Measurements from ENCODE around the gene HIRA. TPM values are rescaled to one million over a fixed set of nuclear protein-coding genes. Genes with fewer than 3 reads are reported as not detected.

HIRA gene
- polyA plus RNA-seq (2011; rRNA removed) (13.6 and 17.1 TPM in 2 replicates), polyA minus RNA-seq (2011; rRNA and poly(A)+ RNA removed) (15.7 and 16.9 TPM in 2 replicates)

GRCh38 chr22:19431649-19432132 is at the start of gene HIRA:
HIRA (minus strand) TSS chr22:19431733; CDS start chr22:19431476, 257 bp downstream.
- Histone ChIP-seq H3K36me3 (ENCODE audit: control insufficient read depth, insufficient read depth, low read length) (peaks cover 8% of the 10 kb centered on the region; the same call in 1 of the 2 replicates), H3K4me3 (ENCODE audit: low read depth, low read length) (peak within 1 kb of the TSS; percentile 86), H3K27me3 (ENCODE audit: control insufficient read depth, insufficient read depth, low read length) (no peaks in the 10 kb centered on the region)
- POLR2A ChIA-PET, result no interaction called here
- TF ChIP-seq CTCF (IDR thresholded peaks at IDR 0.05; ENCODE audit: insufficient read depth, low read depth, low read length), result no peak
- CTCF ChIA-PET, result interaction anchor here (1.4 kb wide), 1 partner anchor 198 kb away, joined by 3 read pairs; no protein-coding TSS in a partner anchor
- no peak for DNase-seq (ENCODE audit: low read depth)

- DNase-seq (ENCODE audit: low read depth), result no peak
- CTCF ChIA-PET, result interaction anchor here (1.2 kb wide), 1 partner anchor 13 kb away, joined by 3 read pairs; no protein-coding TSS in a partner anchor
- POLR2A ChIA-PET, result no interaction called here
- H3K36me3 ChIP-seq (ENCODE audit: control insufficient read depth, insufficient read depth, low read length), result no peaks in the 10 kb centered on the region
- no peak overlapping the region for H3K4me3 ChIP-seq (ENCODE audit: low read depth, low read length)
- TF ChIP-seq CTCF (IDR thresholded peaks at IDR 0.05; ENCODE audit: insufficient read depth, low read depth, low read length), result no peak
- no peaks in the 10 kb centered on the region for H3K27me3 ChIP-seq (ENCODE audit: control insufficient read depth, insufficient read depth, low read length)
Measured at GRCh38 chr22:19480789-19481188, 49.3 kb upstream of the HIRA start.

GRCh38 chr22:19480173-19480568 is 48.6 kb upstream of the HIRA start:
- DNase-seq (ENCODE audit: low read depth), result no peak
- ChIA-PET CTCF (interaction anchor here (0.9 to 1.2 kb wide), 2 partner anchors 13 to 334 kb away, joined by 3 read pairs; no protein-coding TSS in a partner anchor), POLR2A (interaction anchor here (0.9 kb wide), 1 partner anchor 12 kb away, joined by 4 read pairs; no protein-coding TSS in a partner anchor)
- no peaks in the 10 kb centered on the region for H3K36me3 ChIP-seq (ENCODE audit: control insufficient read depth, insufficient read depth, low read length)
- TF ChIP-seq CTCF (IDR thresholded peaks at IDR 0.05; ENCODE audit: insufficient read depth, low read depth, low read length), result no peak
- H3K4me3 ChIP-seq (ENCODE audit: low read depth, low read length), result peak overlapping the region; percentile 63
- no peaks in the 10 kb centered on the region for H3K27me3 ChIP-seq (ENCODE audit: control insufficient read depth, insufficient read depth, low read length)

- CTCF ChIA-PET, result interaction anchor here (0.8 to 1.2 kb wide), 3 partner anchors 14 to 334 kb away, joined by 3 read pairs; no protein-coding TSS in a partner anchor
- peak within 1 kb of the TSS; percentile 89 for H3K4me3 ChIP-seq (ENCODE audit: low read depth, low read length)
- no peak for TF ChIP-seq CTCF (IDR thresholded peaks at IDR 0.05; ENCODE audit: insufficient read depth, low read depth, low read length)
- DNase-seq (ENCODE audit: low read depth), result peak; percentile 97
- no peaks in the 10 kb centered on the region for H3K27me3 ChIP-seq (ENCODE audit: control insufficient read depth, insufficient read depth, low read length)
- peaks cover 2% of the 10 kb centered on the region for H3K36me3 ChIP-seq (ENCODE audit: control insufficient read depth, insufficient read depth, low read length)
- POLR2A ChIA-PET, result interaction anchor here (0.9 kb wide), 1 partner anchor 11 kb away, joined by 4 read pairs; no protein-coding TSS in a partner anchor
Measured at GRCh38 chr22:19479355-19480172, 48.0 kb upstream of the HIRA start, which contains the start of gene CDC45. CDC45 (plus strand) TSS chr22:19479920; CDS start chr22:19479969, 49 bp downstream.

- POLR2A ChIA-PET, result no interaction called here
- Histone ChIP-seq H3K27me3 (ENCODE audit: control insufficient read depth, insufficient read depth, low read length) (no peaks in the 10 kb centered on the region), H3K36me3 (ENCODE audit: control insufficient read depth, insufficient read depth, low read length) (peaks cover 4% of the 10 kb centered on the region), H3K4me3 (ENCODE audit: low read depth, low read length) (peak within 1 kb of the TSS; percentile 89)
- CTCF ChIA-PET, result interaction anchor here (0.8 to 1.3 kb wide), 2 partner anchors 151 to 299 kb away, joined by 3 to 4 read pairs; no protein-coding TSS in a partner anchor
- no peak for TF ChIP-seq CTCF (IDR thresholded peaks at IDR 0.05; ENCODE audit: insufficient read depth, low read depth, low read length)
- no peak for DNase-seq (ENCODE audit: low read depth)
Measured at GRCh38 chr22:19478901-19479354, 47.4 kb upstream of the HIRA start, which contains the start of gene UFD1. UFD1 (minus strand) TSS chr22:19479193; CDS start chr22:19479085, 108 bp downstream.
